Measurements from ENCODE around the gene F2R.
"Not testable (repeated sequence)": the region's sequence is repeated elsewhere in the genome, so short reads cannot be mapped to it uniquely, and the experiment has no call there.

Gene F2R

DNA sequence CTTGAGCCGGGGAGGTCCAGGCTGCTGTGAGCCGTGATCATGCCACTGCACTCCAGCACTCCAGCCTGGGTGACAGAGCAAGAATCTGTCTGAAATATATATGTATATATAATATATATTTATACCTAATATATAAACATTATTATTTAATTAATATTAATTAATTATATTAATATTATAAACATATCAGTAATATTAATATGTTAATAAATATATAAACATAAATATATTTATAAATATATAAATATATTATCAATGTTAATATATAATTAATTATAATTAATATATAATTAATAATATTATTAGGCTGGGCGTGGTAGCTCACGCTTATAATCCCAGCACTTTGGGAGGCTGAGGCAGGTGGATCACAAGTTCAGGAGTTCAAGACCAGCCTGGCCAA lies 41.1 kb downstream of the F2R start:
- DNase-seq (ENCODE audit: low read depth): no peak

DNA sequence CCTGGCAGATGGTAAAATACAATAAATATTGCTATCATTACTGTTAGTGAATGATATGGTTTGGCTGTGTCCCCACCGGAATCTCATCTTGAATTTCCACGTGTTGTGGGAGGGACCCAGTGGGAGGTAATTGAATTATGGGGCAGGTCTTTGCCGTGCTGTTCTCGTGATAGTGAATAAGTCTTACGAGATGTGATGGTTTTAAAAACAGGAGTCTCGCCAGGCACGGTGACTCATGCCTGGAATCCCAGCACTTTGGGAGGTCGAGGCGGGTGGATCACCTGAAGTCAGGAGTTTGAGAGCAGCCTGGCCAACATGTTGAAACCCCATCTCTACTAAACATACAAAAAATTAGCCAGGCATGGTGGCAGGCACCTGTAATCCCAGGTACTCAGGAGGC lies 45.2 kb downstream of the F2R start:
- not testable (repeated sequence) for DNase-seq (ENCODE audit: low read depth)

DNA sequence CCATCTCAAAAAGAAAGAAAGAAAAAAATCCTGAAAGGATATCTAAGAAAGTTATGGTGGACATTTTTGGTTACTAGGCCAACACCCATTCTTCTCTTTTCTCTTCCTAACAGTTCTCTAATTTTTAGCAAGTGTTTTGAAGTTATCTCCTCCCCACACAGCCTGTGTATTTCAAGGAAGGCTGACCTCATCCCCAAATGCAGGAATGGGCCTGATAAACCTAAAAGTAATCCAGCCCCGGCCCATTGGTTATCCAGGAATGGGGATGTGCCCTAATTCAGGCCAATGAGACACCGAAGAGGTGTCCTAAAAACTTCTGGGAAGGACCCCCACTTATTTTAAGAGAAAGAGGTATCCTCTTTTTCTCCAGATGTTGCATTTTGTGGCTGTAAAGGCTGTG lies 46.6 kb downstream of the F2R start:
- no peak for DNase-seq (ENCODE audit: low read depth)

DNA sequence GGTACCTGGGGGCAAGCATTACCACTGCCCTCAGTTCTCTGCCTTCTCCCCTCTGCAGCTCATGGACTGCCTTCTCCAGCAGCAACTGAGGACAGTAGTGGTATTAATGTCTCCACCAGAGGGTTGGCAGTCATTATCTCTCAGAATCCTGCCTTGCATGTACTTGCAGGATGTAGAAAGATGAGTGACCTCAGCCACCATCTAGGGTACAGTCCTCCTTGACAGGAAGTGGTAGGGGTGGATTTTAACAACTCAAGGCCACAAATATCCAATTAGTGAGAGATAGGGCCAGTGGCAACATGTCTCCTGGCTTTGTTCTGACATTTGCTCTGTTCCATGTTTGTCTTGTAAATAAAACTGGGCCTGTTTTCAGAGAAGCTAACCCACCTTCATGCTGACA lies 47.2 kb downstream of the F2R start:
- no peak for DNase-seq (ENCODE audit: low read depth)

DNA sequence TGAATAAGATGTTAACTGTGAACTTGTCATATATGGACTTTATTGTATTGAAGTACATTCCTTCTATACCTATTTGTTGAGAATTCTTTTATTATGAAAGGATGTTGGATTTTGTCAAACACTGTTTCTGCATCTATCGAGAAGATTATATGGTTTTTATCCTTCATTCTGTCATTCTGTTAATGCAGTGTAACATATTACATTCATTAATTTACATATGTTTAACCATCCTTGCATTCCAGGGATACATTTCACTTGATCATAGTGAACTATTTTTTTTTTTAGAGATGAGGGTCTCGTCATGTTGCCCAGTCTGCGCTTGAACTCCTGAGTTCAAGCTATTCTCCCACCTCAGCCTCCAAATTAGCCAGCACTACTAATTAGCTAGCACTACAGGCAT lies 48.4 kb downstream of the F2R start:
- no peak for DNase-seq (ENCODE audit: low read depth)

- DNase-seq (ENCODE audit: low read depth): no peak
Measured at GRCh38 chr5:76765249-76765648, 49.3 kb downstream of the F2R start.

DNA sequence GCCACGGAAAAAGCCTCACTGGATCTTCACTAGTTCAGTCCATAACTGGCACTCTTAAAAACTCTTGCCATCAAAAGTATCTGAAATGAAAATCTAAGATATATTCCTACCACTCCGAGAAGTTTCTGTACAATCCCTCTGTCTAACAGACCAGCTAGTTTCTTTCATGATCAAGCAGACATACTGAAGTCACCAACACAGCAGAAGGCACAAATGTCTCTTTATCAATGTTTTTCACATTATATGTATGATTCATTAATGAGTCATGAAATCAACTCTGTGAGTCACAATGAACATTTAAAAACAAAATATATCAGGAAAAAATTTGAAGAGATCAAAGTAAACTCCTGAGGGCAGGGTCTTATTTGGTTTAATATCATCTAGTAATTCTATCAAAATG lies 50.8 kb downstream of the F2R start:
- no peak for DNase-seq (ENCODE audit: low read depth)

- DNase-seq (ENCODE audit: low read depth): not testable (repeated sequence)
Measured at GRCh38 chr5:76771041-76771440, 55.1 kb downstream of the F2R start.

GRCh38 chr5:76771705-76772405 lies 55.9 kb downstream of the F2R start:
- DNase-seq (ENCODE audit: low read depth): no peak

DNA sequence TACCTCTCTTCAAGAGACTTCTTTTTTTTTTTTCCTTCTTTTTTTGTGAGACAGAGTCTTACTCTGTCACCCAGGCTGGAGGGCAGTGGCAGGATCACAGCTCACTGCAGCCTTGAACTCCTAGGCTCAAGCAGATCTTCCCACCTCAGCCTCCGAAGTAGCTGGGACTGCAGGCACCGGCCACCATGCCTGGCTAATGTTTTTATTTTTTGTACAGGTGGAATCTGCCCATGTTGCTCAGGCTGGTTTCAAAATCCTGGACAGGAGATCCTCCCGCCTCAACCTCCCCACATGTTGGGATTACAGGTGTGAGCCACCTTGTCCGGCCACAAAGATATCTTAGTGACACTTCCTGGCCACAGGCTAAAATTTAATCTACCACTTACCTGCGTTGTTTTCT lies 60.0 kb downstream of the F2R start:
- no peak for DNase-seq (ENCODE audit: low read depth)

DNA sequence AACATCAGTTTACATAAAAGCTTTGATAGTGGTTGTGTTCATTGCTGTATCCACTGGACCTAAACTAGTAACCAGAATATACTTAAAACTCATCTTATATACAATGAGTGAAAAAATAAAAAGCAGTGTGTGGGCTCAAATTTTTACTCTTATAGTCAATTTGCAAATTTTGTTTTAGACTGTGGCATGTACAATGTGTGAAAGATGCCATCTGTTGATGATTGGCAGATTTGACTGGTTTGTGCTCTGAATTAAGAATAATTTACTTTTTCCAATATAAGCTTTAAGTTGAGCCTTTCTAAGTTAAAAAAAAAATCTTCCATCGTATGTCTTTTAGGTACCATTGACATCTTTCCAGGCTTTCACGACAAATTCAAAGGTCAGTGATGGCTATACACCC lies 60.5 kb downstream of the F2R start:
- DNase-seq (ENCODE audit: low read depth): no peak

- DNase-seq (ENCODE audit: low read depth): not testable (repeated sequence)
Measured at GRCh38 chr5:76780616-76781015, 64.7 kb downstream of the F2R start.

DNA sequence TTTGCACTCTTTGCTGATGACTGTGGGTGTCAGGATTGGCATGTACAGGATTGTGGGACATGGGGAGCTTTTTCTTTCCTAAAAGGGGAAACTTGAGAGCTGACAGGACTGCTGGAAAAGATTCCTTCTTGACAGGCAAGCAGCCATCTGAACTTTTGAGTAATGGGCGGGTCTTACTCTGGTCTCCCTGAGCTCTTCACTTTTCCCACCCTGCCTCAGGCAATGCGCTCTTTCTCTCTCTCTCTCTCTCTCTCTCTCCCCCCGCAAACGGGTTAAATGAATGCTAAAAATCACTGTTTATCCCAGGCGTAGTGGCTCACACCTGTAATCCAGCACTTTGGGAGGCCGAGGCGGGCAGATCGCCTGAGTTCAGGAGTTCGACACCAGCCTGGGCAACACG lies 65.8 kb downstream of the F2R start:
- DNase-seq (ENCODE audit: low read depth): no peak

DNA sequence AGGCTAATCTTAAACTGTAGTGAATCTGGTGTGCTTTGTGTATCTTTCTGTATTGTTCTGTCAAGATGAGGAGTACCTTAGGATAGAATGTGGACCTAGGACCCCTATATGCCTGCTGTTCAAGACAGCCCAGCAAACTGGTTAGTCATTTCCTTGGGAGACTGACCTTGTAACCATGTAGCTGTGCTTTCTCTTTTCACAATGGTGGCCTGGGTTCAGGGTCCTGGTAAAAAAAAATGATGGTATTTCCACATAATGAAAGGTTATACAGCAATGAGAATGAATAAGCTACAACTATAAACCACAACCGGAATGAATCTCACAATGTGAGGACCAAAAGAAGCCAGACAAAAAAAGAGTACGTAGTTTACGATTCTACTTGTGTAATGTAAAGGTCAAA lies 66.5 kb downstream of the F2R start:
- DNase-seq (ENCODE audit: low read depth): no peak
